Stimulated activated CD4-positive, alpha-beta T cell treated with anti-CD3 and anti-CD28 coated beads, TNF-alpha, amount 100 ng/mL, for 1 hour (primary cell): Measurements from ENCODE around the gene SLC47A2.
"Not testable (repeated sequence)": the region's sequence is repeated elsewhere in the genome, so short reads cannot be mapped to it uniquely, and the experiment has no call there.

Experiments used
- DNase-seq, 3 donors: peaks; one replicate each; pipeline ENCODE4 v3.0.0-alpha.2; 2020; ENCODE audit warnings: low read depth in 3 of 3, low spot score in 1 of 3

Gene SLC47A2

DNA sequence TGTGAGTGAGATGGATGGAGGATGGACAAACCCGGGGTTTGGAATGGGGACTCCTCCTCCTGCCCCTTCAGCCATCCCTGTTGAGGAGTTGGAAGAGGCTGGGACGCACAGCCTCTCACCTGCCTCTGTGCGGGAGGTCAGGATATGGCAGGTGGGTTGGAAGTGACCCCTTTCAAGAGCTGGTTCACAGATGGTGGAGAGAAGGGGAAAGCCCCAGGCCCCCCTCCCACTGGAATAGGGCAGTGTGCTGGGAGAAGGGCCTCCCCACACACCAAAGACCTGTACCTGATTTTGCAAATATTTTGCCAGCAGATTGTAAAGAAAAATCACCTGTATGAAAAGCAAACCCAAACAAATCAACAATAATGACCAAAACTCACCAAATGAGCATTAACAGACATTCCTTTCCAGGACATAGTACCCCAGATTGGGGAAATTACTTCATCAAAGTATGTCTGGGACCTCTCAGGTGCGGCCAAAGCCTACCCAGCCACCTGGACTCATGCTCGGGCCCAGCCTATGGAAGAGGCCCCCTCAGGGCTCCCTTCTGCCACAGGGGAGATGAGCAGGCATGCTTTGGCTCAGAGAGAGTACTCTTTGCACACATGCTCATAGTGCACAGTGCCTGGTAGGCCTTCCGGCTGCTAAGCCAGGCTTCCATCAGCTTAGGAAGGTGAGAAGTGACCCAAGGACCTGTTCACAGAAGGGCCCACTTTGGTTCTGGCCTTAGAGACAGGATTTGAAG is 7.8 kb downstream of the SLC47A2 start:
- DNase-seq = no peak

DNA sequence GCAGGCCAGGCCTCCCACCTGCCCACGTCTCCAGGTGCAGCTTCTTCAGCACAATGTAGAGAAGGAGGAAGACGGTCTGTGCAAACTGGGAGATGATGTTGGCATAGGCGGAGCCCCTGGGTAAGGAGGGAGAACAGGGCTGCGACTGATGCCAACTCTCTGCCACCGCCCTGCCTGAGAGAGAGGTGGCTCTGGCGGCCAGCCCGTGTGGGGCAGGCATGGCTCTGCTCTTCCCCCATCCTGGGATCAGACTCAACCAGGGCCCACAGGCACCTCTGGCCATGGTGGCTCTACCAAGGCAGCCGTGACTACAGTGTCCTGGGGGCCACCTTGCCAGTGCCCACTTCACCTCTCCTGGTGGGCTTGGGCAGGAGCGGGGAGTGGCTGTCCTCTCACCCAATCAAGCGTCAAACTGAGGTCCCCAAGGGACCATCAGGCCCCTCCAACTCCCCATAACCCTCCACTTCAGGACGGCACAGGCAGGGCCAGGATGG is 8.6 kb downstream of the SLC47A2 start:
- DNase-seq = no peak

DNA sequence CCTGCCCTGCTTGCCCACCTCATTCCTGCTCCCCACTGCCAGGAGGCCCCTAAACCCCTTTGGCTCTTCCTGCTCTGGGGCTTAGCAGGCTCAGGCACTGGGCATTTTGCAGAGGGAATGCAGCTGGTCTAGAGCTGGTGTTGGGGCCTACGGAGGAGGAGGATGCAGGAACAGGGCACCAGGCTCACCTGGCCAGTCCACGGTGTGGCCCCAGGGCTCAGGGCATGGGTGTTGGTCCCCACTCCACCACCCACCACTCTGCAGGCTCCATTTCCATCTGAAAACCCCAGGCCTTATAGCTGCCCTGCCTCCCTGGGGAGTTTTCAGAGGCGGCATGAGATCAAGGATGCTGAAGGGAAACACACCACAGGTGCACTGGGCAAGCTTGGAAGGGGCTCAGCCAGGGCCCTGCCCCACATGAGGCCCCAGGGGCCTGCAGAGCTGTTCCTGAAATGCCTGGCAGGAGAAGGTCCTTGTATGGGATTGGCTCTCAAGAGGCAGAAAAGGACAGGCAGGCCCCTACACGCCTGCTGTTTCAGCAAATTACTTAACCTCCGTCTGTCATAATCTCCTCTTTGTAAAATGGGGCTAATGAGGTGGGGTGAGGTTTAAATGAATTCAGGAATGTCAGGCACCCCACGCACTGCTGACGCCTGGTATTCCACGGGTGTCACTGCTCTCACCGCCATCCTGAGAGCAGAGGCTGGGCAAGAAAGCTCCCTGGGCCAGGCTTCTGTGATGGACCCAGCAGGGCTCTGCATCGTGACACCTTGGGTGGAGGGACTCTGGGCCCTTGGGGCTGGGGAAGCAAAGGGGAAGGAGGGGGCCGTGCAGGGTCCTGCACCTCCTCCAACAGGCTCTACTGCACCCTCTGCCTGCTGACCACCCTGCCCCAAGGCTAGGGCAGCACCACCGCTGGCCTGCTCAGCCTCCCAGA is 9.3 kb downstream of the SLC47A2 start:
- no peak for DNase-seq

GRCh38 chr17:19705771-19706770 is 10.3 kb downstream of the SLC47A2 start:
- no peak for DNase-seq

GRCh38 chr17:19705201-19705600 is 11.2 kb downstream of the SLC47A2 start:
- DNase-seq = no peak

DNA sequence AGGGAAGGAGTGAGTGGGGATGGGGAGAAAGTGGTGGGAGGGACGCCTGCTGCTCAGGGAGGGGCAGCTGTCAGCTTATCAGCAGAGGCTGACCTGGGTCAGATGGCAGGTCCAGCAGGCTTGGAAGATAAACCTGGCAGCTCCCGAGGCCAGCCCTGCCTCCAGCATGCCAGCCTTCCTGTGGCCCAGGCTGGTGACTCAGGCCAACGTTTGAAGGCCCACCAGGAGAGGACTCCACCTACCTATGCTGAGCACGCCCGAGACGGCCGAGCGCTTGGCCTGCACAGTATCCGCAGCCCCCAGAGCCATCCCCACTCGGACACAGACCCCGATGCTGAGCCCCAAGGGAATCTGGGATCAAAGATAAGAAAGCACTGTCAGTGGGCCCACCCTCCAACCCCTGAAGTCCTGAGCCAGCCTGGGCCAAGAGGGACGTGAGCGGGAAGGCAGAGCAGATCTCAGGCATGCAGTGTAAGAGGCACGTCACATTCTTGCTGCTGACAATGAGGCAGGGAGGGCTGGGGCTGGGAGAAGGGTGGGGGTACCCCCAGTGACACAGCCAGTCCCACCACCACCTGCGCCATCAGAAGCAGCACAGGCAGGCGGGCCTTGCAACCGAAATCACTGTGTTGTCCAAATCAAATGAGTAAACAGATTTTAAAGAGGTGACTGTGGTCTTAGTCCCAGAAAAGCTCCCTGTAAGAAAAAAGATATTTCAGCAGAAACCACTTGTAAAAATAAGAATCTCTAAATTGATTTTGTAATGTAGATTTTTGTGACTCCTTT is 12.4 kb downstream of the SLC47A2 start:
- no peak for DNase-seq

GRCh38 chr17:19703106-19703827 is 13.1 kb downstream of the SLC47A2 start:
- DNase-seq = no peak

- no peak for DNase-seq
These were observed 14.2 kb downstream of the SLC47A2 start for GRCh38 chr17:19702217-19702641.

GRCh38 chr17:19686400-19687090 is 29.8 kb downstream of the SLC47A2 start:
- DNase-seq = no peak

DNA sequence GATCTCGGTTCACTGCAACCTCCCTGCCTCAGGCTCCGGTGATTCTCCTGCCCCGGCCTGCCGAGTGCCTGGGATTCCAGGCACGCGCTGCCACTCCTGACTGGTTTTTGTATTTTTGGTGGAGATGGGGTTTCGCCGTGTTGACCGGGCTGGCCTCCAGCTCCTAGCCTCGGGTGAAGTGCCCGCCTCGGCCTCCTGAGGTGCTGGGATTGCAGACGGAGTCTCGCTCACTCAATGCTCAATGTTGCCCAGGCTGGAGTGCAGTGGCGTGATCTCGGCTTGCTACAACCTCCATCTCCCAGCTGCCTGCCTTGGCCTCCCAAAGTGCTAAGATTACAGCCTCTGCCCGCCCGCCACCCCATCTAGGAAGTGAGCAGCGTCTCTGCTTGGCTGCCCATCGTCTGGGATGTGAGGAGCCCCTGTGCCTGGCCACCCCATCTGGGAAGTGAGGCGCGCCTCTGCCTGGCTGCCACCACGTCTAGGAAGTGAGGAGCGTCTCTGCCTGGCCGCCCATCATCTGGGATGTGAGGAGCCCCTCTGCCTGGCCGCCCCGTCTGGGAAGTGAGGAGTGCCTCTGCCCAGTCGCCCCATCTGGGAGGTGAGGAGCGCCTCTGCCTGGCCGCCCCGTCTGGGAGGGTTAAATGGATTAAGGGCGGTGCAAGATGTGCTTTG is 31.3 kb downstream of the SLC47A2 start:
- not testable (repeated sequence) for DNase-seq

- no peak for DNase-seq
These were observed 33.3 kb downstream of the SLC47A2 start for GRCh38 chr17:19683117-19683516.

DNA sequence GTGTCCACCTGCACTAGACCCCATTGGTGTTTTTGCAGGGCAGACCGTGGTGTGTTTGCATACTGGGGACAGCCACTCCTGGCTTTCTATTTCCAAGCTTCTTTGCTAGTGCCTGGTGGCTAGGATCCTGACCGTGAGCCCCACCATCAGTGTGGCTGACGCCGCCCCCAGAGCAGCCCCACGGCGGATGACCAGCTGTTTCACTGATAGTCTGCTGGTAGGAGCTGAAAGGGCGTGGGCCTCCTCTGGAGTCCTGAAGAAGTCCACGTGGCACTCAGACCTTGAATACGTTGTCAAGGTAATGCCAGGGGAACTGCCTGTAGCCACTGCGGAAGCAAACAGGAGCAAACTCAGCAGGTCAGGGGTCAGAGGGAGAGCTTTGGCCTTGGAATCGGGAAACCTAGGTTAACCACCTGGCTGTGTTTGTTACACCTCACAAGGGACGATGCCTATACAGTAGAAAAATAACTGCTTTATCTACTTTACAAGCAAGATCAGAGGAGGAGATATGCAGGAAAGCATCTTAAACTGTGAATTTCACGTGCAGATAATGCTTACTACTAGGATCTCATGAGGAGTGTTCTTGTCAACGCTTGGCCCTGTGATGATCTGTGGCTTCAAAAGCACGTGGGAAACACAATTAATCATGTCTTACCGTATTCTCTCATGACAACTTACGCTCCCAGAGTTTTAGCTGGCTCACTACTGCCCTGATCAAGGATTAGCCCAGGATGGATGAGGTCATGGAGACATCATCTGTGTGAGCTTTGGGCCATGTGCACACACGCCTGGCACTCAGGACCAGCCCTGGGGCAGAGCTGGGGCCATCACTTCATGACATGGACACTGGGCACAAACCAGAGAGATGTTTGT is 37.6 kb downstream of the SLC47A2 start:
- DNase-seq = no peak

- DNase-seq = no peak
These were observed 38.5 kb downstream of the SLC47A2 start for GRCh38 chr17:19677736-19678379.

- no peak for DNase-seq
These were observed 39.5 kb downstream of the SLC47A2 start for GRCh38 chr17:19676896-19677295.

GRCh38 chr17:19673623-19674022 is 42.8 kb downstream of the SLC47A2 start:
- no peak for DNase-seq

- DNase-seq = no peak
These were observed 44.2 kb downstream of the SLC47A2 start for GRCh38 chr17:19672009-19672750.
